ENCODE data around the gene GRK5.

The GRK5 gene

DNA sequence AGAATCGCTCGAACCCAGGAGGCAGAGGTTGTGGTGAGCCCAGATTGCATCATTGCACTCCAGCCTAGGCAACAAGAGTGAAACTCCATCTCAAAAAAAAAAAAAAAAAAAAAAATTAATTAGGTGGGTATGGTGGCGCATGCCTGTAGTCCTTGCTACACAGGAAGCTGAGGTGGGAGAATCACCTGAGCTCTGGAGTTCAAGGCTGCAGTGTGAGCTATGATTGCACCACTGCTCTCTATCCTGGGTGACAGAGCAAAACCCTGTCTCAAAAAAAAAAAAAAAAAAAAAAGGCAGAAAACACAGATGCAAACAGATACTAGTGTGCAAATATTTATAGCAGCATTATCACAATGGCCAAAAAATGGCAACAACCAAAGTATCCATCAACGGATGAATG, 200.7 kb downstream of the GRK5 start:
- no peak for TF ChIP-seq CTCF (IDR thresholded peaks at IDR 0.05)
- no peaks in the 10 kb centered on the region for H3K27me3 ChIP-seq
- H3K4me1 ChIP-seq (ENCODE audit: control insufficient read depth in 1 of 2, insufficient read depth in 1 of 2, low read depth in 1 of 2, low read length in 1 of 2), result peaks cover 56 to 57% of the 10 kb centered on the region in 2 experiments
- peak overlapping the region; percentile 93 for H3K27ac ChIP-seq
- H3K36me3 ChIP-seq, result no peaks in the 10 kb centered on the region
- H3K4me3 ChIP-seq (ENCODE audit: low read depth in 1 of 2, low read length in 1 of 2), result peak overlapping the region in 1 of 2 experiments; percentile 44
- no peaks in the 10 kb centered on the region for H3K9me3 ChIP-seq

DNA sequence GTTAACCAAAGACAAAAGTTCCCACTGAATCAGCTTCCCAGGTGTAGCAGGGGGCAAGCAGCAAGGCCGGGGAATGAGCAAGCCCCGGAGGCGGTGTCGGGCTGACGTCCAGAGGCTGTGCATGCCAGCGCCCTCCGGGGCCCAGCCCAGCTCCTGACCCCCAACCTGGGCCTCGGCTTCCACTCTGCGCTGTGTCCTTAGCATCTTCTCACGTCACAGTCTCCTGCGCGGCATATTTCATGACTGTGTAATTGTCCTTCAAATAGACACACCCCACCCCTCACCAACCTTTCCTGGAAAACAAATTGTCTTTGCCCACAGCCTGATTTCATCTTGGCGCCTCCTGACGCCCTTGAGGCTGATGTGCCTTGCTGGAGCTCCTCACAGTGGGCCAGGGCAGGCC, 201.6 kb downstream of the GRK5 start:
- Histone ChIP-seq H3K27ac (peak overlapping the region; percentile 93), H3K9me3 (no peaks in the 10 kb centered on the region), H3K4me3 (ENCODE audit: low read depth in 1 of 2, low read length in 1 of 2) (no peak overlapping the region), H3K27me3 (no peaks in the 10 kb centered on the region), H3K4me1 (ENCODE audit: control insufficient read depth in 1 of 2, insufficient read depth in 1 of 2, low read depth in 1 of 2, low read length in 1 of 2) (peaks cover 51% of the 10 kb centered on the region in 2 experiments), H3K36me3 (no peaks in the 10 kb centered on the region)
- TF ChIP-seq CTCF (IDR thresholded peaks at IDR 0.05), result no peak

GRCh38 chr10:119409385-119409784, 202.0 kb downstream of the GRK5 start:
- Histone ChIP-seq H3K27me3 (no peaks in the 10 kb centered on the region), H3K9me3 (no peaks in the 10 kb centered on the region), H3K4me3 (ENCODE audit: low read depth in 1 of 2, low read length in 1 of 2) (no peak overlapping the region), H3K4me1 (ENCODE audit: control insufficient read depth in 1 of 2, insufficient read depth in 1 of 2, low read depth in 1 of 2, low read length in 1 of 2) (peaks cover 47% of the 10 kb centered on the region in 2 experiments), H3K27ac (peak overlapping the region; percentile 93), H3K36me3 (no peaks in the 10 kb centered on the region)
- TF ChIP-seq CTCF (IDR thresholded peaks at IDR 0.05), result no peak

- H3K4me3 ChIP-seq (ENCODE audit: low read depth in 1 of 2, low read length in 1 of 2), result no peak overlapping the region
- no peaks in the 10 kb centered on the region for H3K27me3 ChIP-seq
- no peaks in the 10 kb centered on the region for H3K36me3 ChIP-seq
- H3K27ac ChIP-seq, result no peak overlapping the region
- H3K9me3 ChIP-seq, result no peaks in the 10 kb centered on the region
- no peak for TF ChIP-seq CTCF (IDR thresholded peaks at IDR 0.05)
- H3K4me1 ChIP-seq (ENCODE audit: control insufficient read depth in 1 of 2, insufficient read depth in 1 of 2, low read depth in 1 of 2, low read length in 1 of 2), result peaks cover 42% of the 10 kb centered on the region in 2 experiments
Observed at GRCh38 chr10:119409906-119410305, 202.5 kb downstream of the GRK5 start.

DNA sequence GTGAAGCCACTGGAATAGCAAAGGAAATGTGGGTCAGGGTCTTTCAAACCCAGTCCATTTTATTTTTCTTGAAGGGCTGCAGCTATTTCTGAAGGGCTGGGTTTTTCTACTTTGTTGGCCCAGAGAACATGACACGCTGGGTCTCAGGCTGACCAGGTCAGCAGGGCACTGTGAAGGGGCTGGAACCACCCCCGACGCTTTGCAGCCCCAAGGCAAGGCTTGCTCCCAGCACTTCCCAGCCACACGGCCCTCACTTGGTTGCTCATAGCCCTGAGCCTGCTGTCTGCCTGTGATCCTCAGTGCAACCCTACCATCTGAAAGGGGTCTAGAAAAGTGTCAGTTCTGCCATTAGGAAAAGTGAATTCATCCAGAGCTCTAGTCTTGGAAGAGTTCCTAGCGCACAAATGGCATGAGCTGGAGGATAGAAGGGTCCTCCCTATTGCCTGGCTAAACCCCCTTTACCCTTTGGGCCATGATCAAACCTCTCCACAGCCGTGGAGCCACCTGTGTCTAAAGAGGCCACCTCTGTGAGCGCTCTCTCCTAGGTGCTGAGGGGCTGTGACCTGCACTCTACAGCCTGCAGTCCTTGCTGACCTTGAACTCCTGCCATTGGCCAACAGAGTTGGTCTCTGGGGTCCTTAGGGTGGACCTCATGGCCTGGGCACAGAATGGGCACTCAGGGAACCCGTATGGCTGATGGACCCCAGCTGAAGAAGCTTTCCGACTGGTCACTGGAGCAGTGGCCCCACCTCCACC, 203.2 kb downstream of the GRK5 start:
- no peak overlapping the region for H3K27ac ChIP-seq
- TF ChIP-seq CTCF (IDR thresholded peaks at IDR 0.05), result no peak

More for the DNA sequence above, 203.2 kb downstream of the GRK5 start:
- H3K4me1 ChIP-seq (ENCODE audit: control insufficient read depth in 1 of 2, insufficient read depth in 1 of 2, low read depth in 1 of 2, low read length in 1 of 2), result peaks cover 35% of the 10 kb centered on the region in 2 experiments
- no peaks in the 10 kb centered on the region for H3K9me3 ChIP-seq
- no peak overlapping the region for H3K4me3 ChIP-seq (ENCODE audit: low read depth in 1 of 2, low read length in 1 of 2)
- H3K36me3 ChIP-seq, result no peaks in the 10 kb centered on the region
- no peaks in the 10 kb centered on the region for H3K27me3 ChIP-seq

All from neutrophil (primary cell).